Activated naive CD8-positive, alpha-beta T cell treated with anti-CD3 and anti-CD28 coated beads, Interleukin-2, amount 50 U/mL, for 16 hours (primary cell): ENCODE data around the gene PSMD3.
A peak's percentile ranks its signal among the peaks of the same experiment; 100 is the strongest.
"Not testable (repeated sequence)": the region's sequence is repeated elsewhere in the genome, so short reads cannot be mapped to it uniquely, and the experiment has no call there.

Source experiments
- DNase-seq: peaks from one replicate; pipeline ENCODE4 v3.0.0-alpha.2; 2020; ENCODE audit warnings: low read depth, low spot score

The PSMD3 gene

GRCh38 chr17:39980351-39981206 is at the start of gene PSMD3:
Gene PSMD3 (plus strand): TSS chr17:39980807. CDS start chr17:39980971, 164 bp downstream.
- peak; percentile 93 for DNase-seq

GRCh38 chr17:39933912-39934311 is 46.7 kb upstream of the PSMD3 start:
- no peak for DNase-seq

- no peak for DNase-seq
Measured at GRCh38 chr17:39934324-39934723, 46.3 kb upstream of the PSMD3 start.

GRCh38 chr17:39935909-39936308 is 44.7 kb upstream of the PSMD3 start:
- no peak for DNase-seq

- DNase-seq, result no peak
Measured at GRCh38 chr17:39937447-39937846, 43.2 kb upstream of the PSMD3 start.

GRCh38 chr17:39938140-39938869 is 42.3 kb upstream of the PSMD3 start:
- no peak for DNase-seq

- no peak for DNase-seq
Measured at GRCh38 chr17:39939106-39939505, 41.5 kb upstream of the PSMD3 start.

GRCh38 chr17:39939588-39940419 is 40.8 kb upstream of the PSMD3 start:
- DNase-seq, result no peak

GRCh38 chr17:39943702-39944392 is 36.8 kb upstream of the PSMD3 start:
- DNase-seq, result no peak

GRCh38 chr17:39944393-39944711 is 36.3 kb upstream of the PSMD3 start:
- no peak for DNase-seq

- no peak for DNase-seq
Measured at GRCh38 chr17:39946551-39947330, 33.9 kb upstream of the PSMD3 start.

GRCh38 chr17:39948489-39948828 is 32.1 kb upstream of the PSMD3 start:
- DNase-seq, result not testable (repeated sequence)

- DNase-seq, result no peak
Measured at GRCh38 chr17:39949028-39949427, 31.6 kb upstream of the PSMD3 start.

GRCh38 chr17:39950871-39951348 is 29.7 kb upstream of the PSMD3 start:
- no peak for DNase-seq

- DNase-seq, result no peak
Measured at GRCh38 chr17:39951924-39952679, 28.5 kb upstream of the PSMD3 start.

GRCh38 chr17:39952680-39953470 is 27.7 kb upstream of the PSMD3 start:
- peak; percentile 87 for DNase-seq

- no peak for DNase-seq
Measured at GRCh38 chr17:39953471-39953888, 27.1 kb upstream of the PSMD3 start.

- no peak for DNase-seq
Measured at GRCh38 chr17:39954876-39955275, 25.7 kb upstream of the PSMD3 start.

GRCh38 chr17:39955726-39956225 is 24.8 kb upstream of the PSMD3 start:
- no peak for DNase-seq
